Skeletal muscle tissue (tissue), 4 donors: ENCODE results near the gene PHPT1. TPM values are rescaled to one million over a fixed set of nuclear protein-coding genes. Genes with fewer than 3 reads are reported as not detected.
"Not testable (repeated sequence)": the region's sequence is repeated elsewhere in the genome, so short reads cannot be mapped to it uniquely, and the experiment has no call there.

Experiments used
- H3K27ac ChIP-seq: one replicate; pipeline ENCODE4 v1.7.0; 2013; ENCODE audit warnings: mild to moderate bottlenecking, low read depth, low read length, inconsistent platforms
- H3K27me3 ChIP-seq, 3 donors: one replicate each; pipeline ENCODE4 v1.7.0; 2013; ENCODE audit warnings: low read length in 3 of 3; ENCODE audit not compliant: control insufficient read depth in 3 of 3, insufficient read depth in 3 of 3
- H3K36me3 ChIP-seq, 3 donors: one replicate each; pipeline ENCODE4 v1.7.0; 2013; ENCODE audit warnings: low read length in 3 of 3; ENCODE audit not compliant: control insufficient read depth in 3 of 3, insufficient read depth in 3 of 3
- H3K4me1 ChIP-seq, 3 donors: one replicate each; pipeline ENCODE4 v1.7.0; 2013; ENCODE audit warnings: low read length in 3 of 3, mild to moderate bottlenecking in 3 of 3; ENCODE audit not compliant: control insufficient read depth in 3 of 3, insufficient read depth in 3 of 3
- H3K4me3 ChIP-seq, 3 donors: one replicate each; pipeline ENCODE4 v1.7.0; 2013; ENCODE audit warnings: low read length in 3 of 3
- H3K9ac ChIP-seq, 3 donors: one replicate each; pipeline ENCODE4 v1.7.0; 2013; ENCODE audit warnings: low read length in 3 of 3, mild to moderate bottlenecking in 3 of 3, moderate library complexity in 2 of 3, low read depth in 1 of 3
- H3K9me3 ChIP-seq, 3 donors: one replicate each; pipeline ENCODE4 v1.7.0; 2013; ENCODE audit warnings: low read length in 3 of 3; ENCODE audit not compliant: control insufficient read depth in 3 of 3
- total RNA-seq: library from RNA; depleted of rRNA; stranded (reverse); fragments of >200 nt; gene quantifications from one replicate; pipeline ENCODE4 v1.2.3, GENCODE V29; 2014
- donor health status: Osteomylitis.

PHPT1 gene
- total RNA-seq, 1 donor from 2014 or later = 109 TPM

DNA sequence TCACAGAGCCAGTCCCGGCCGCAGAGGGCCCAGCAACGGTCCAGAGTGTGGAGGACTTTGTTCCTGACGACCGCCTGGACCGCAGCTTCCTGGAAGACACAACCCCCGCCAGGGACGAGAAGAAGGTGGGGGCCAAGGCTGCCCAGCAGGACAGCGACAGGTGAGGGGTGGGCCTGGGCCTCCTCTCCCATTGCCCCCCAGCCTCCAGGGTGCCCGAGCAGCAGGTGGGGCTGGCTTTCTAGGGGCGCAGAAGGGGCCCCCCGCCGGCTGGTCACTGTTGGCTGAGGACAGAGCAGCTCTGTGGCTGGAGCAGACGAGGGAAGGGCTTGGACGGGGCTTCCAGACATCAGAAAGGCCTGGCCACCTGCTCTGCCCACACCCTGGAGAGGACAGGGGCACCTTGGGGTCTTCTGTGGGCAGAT, 11.3 kb upstream of the PHPT1 start:
- not testable (repeated sequence) for H3K27ac ChIP-seq, H3K9me3 ChIP-seq, H3K4me3 ChIP-seq, H3K9ac ChIP-seq, H3K27me3 ChIP-seq
- Histone ChIP-seq H3K4me1 (peaks cover 13 to 22% (median 21%) of the 10 kb centered on the region in 3 donors), H3K36me3 (peaks cover 7 to 29% (median 26%) of the 10 kb centered on the region in 3 donors)

DNA sequence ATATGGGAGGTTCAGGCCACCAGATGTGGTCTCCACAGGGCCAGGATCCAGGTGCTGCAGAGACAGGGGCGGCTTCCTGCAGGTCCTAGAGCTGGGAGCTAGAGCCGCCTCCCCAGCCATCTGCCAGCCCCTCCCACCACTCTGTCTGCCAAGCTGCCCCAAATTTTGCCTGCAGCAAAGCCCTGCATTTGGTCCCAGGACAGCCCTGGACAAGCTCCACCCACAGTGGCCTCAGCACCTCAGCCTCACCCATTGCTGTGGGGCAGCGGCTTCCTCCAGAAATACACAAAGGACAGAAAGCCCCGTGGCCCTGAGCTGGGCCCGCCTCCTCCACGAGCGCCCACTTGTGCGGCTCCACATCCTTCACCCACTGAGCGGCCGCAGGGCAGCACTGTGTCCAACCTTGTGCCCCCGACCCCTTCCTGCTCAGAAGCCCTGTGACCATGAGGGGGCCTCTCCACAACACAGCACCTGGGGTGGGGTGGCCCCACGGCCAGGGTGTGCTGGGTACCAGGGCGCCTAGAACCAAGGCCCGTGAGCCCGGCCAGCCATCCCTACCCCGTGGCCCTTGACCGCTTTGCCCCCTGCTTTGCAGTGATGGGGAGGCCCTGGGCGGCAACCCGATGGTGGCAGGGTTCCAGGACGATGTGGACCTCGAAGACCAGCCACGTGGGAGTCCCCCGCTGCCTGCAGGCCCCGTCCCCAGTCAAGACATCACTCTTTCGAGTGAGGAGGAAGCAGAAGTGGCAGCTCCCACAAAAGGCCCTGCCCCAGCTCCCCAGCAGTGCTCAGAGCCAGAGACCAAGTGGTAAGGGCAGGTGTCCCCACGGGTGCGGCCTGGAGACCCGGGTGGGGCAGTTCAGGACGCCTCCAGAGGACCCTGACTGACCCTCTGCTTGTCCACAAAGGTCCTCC, 10.6 kb upstream of the PHPT1 start:
- H3K36me3 ChIP-seq = peaks cover 7 to 29% (median 26%) of the 10 kb centered on the region in 3 donors
- H3K27me3 ChIP-seq = no peaks in the 10 kb centered on the region
- H3K4me3 ChIP-seq = no peak overlapping the region
- H3K9ac ChIP-seq = peak overlapping the region in 1 of 3 donors; percentile 16
- peaks cover 18 to 28% (median 27%) of the 10 kb centered on the region in 3 donors for H3K4me1 ChIP-seq
- H3K27ac ChIP-seq = no peak overlapping the region
- H3K9me3 ChIP-seq = no peaks in the 10 kb centered on the region

DNA sequence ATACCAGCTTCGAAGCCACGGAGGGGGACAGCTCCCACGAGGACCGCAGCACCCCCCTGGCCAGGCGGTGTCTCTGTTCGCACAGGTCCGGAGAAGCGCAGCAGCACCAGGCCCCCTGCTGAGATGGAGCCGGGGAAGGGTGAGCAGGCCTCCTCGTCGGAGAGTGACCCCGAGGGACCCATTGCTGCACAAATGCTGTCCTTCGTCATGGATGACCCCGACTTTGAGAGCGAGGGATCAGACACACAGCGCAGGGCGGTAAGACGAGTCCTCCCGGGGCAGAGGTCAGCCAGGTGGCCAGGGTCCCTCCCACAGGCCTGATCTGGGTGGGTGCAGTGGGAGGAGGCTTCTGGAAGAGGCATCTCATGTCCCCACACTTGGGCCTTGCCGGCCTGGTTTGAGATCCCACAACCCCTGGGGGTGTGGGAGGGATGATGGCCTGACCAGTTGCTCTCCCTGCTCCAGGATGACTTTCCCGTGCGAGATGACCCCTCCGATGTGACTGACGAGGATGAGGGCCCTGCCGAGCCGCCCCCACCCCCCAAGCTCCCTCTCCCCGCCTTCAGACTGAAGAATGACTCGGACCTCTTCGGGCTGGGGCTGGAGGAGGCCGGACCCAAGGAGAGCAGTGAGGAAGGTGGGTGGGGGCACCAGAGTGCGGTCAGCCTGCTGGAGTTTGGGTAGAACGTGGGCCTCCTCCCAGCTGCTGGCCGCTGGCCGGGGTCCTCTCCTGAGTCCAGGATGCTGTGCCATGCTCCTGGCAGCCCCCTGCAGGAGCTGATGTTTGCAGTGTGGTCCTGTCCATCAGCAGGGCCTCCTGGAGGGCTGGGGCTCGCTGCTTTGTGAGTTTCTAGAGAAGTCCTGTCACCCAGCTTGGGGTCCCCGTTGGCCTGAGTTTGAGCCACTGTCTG, 9.7 kb upstream of the PHPT1 start:
- peaks cover 7 to 26% (median 24%) of the 10 kb centered on the region in 3 donors for H3K36me3 ChIP-seq
- H3K9ac ChIP-seq = peak overlapping the region in 1 of 3 donors; percentile 16
- H3K27ac ChIP-seq = no peak overlapping the region
- H3K9me3 ChIP-seq = no peaks in the 10 kb centered on the region
- H3K27me3 ChIP-seq = no peaks in the 10 kb centered on the region
- no peak overlapping the region for H3K4me3 ChIP-seq
- peaks cover 19 to 30% (median 28%) of the 10 kb centered on the region in 3 donors for H3K4me1 ChIP-seq

DNA sequence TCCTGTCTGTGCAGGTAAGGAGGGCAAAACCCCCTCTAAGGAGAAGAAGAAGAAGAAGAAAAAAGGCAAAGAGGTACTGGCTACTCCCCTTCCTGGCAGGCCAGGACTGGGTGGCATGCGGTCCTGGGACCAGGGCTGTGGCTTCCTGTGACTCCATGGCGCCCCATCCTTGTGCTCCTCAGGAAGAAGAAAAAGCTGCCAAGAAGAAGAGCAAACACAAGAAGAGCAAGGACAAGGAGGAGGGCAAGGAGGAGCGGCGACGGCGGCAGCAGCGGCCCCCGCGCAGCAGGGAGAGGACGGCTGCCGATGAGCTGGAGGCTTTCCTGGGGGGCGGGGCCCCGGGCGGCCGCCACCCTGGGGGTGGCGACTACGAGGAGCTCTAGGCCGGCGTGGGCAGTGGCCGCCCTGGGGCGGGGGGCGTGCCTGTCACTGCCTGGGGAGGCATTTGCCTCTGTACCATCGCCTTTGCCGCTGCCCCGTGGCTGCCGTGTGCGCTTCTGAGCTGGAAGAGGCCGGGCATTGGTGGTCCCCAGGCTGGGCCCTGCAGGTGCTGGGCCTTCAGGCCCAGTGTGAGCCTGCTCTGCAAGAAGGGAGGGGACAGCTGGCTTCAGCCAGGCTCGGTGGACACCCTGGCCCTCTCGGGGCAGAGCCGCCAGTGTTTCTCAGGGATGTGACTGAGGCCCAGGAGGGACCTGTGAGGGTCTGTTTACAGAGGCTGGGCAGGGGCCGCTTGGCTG, 8.9 kb upstream of the PHPT1 start:
- Histone ChIP-seq H3K9ac (no peak overlapping the region), H3K4me3 (no peak overlapping the region), H3K4me1 (peaks cover 19 to 30% (median 28%) of the 10 kb centered on the region in 3 donors), H3K36me3 (peaks cover 7 to 26% (median 23%) of the 10 kb centered on the region in 3 donors), H3K27me3 (peaks cover 0 to 2% (median 0%) of the 10 kb centered on the region in 3 donors), H3K9me3 (no peaks in the 10 kb centered on the region), H3K27ac (no peak overlapping the region)

DNA sequence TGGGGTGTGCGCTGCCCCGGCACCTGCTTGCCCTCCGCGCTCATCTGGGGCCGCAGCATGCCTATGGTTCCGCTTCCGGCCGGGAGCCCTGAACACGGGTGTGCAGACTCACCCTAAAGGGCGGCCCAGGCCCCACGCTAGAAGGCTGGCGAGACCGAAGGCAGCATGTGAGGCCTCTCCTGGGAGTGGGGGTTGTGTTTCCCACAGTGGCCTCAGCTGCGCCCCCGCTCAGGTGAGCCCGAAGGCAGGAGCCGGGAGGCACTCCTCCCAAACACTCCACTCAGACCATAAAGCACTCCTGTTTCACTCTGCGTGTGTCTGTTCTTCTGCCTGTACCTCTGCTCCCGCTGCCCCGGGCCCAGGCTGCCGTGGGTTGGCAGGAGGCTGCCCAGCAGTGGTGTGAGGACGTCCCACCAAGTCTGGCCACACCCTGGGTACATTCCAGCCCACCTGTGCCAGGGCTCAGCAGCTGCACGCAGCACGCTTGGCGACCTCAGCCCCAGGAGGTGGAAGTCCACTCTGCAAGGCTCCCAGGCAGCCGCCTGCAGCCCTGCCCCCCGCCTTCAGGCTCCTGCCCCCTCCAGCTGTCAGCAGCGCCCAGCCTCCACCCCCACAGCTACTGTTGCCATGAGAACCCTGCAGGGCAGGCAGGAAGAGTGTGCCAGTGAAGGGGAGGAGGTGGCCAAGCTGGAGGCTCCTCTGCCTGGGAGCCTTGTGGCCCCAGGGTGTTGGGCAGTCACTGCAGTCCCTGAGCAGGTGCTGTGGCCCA, 8.1 kb upstream of the PHPT1 start:
- Histone ChIP-seq H3K36me3 (peaks cover 7 to 23% (median 19%) of the 10 kb centered on the region in 3 donors), H3K9me3 (no peaks in the 10 kb centered on the region), H3K4me3 (no peak overlapping the region), H3K27me3 (peaks cover 0 to 9% (median 0%) of the 10 kb centered on the region in 3 donors), H3K9ac (peak overlapping the region in 1 of 3 donors; percentile 40), H3K27ac (no peak overlapping the region), H3K4me1 (peaks cover 19 to 30% (median 28%) of the 10 kb centered on the region in 3 donors)

DNA sequence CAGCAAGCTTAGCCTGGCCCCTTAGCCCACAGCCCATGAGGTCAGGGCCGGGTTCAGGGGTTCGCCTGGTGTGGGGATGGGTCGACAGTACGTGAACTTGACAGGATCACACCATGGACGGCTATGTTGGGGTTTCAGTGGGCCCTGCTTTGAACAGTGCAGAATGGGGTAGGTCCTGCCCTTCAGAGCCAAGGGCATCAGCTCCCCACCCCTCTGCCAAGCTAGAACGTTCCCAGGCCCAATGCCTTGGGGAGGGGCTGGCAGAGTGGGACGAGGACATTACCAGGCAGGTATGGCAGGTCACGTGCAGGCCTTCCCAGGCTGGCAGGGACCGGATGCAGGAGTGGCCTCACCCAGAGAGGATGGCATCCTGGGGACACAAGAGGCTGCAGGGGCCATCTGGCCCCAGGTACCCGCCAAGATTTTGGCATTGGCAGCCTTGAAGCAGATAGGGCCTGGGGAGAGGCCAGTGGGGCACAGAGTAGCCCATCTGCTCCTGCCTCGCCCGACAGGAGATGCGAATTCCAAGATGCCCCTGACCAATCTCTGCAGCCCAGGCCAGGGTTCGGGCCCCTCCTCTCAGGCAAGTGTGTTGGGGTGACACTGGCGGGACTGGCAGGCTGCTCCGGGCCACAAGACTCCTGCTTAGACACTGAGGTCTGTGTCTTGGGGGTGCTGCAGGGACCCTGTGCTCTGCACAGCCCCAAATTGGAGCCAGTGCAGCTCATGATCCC, 7.4 kb upstream of the PHPT1 start:
- H3K27ac ChIP-seq = not testable (repeated sequence)

DNA sequence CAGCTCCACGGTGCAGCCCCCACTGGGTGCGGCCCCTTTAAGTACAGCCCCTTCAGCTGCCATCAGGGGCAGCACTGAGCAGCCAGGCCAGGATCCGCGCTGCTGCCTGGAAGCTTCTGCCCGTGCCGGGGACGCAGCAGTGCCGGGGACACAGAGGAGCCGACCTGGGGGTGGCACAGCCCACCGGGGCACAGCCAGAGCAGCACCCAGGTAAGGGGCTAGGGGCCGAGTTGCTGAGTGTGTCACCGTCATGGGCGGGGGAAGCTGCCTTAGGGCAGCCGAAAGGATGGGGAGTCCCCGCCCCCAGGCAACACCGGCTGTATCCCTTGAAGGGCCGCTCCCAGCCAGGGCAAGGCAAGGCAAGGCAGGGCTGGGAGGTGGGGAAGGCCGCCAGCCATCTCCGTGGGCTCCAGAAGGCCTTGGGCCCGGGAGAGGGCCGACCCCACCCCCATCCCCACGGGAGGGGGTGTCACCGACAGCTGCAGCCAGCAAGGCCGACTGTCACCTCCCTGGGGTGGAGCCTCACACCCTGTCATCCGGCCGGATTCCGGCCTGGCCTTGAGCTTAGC, 6.7 kb upstream of the PHPT1 start, which contains the start of gene AJM1:
Gene AJM1, plus strand, starts transcription at position 99 of the 569 bp plus-strand sequence. CDS start 1,937 bp downstream, outside the sequence.
- Histone ChIP-seq H3K4me3 (peak within 1 kb of the TSS; percentile 60 to 76 (median 70)), H3K4me1 (peaks cover 19 to 31% (median 29%) of the 10 kb centered on the region in 3 donors), H3K9ac (peak within 1 kb of the TSS in 2 of 3 donors; percentile 65 to 74), H3K36me3 (peaks cover 7 to 18% (median 13%) of the 10 kb centered on the region in 3 donors), H3K27me3 (peaks cover 5 to 19% (median 7%) of the 10 kb centered on the region in 3 donors)
- H3K9me3 ChIP-seq, H3K27ac ChIP-seq: not testable (repeated sequence)

More for the DNA sequence above, 7.4 kb upstream of the PHPT1 start:
- peak overlapping the region in 1 of 3 donors; percentile 40 for H3K9ac ChIP-seq
- H3K27me3 ChIP-seq = peaks cover 5 to 15% (median 7%) of the 10 kb centered on the region in 3 donors
- peak overlapping the region; percentile 60 to 76 (median 70) for H3K4me3 ChIP-seq
- peaks cover 19 to 30% (median 28%) of the 10 kb centered on the region in 3 donors for H3K4me1 ChIP-seq
- H3K36me3 ChIP-seq = peaks cover 7 to 18% (median 13%) of the 10 kb centered on the region in 3 donors
- H3K9me3 ChIP-seq = not testable (repeated sequence)

DNA sequence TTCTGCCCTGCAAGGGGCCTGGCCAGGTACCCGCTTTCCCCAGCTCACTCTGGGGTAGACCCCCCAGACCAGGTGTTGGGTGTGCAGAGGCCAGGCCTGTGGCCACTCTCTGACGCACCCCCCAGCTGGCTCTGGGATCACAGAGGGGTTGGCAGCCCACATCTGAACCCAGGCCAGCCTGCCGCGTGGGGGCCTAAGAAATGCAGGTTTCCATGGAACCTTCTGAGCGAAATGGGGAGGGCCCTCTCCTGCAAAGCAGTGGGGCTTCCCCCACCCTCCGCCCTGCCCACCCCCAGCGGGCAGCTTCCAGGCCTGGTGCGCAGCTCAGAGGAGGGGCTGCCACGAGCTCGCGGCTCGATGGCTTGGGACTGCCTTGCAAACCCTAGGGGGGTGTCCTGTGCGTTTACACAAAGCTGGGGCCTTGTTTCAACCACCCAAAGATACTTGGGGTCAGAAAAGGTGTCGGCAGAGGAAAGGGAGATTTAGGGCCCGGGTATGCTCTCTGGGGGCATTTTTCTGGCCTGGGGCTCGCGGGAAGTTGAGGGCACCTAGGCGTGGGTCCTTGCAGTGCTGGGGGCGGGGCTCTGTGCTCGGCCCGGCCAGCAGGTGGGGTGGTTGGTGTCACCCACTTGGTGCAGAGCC, 5.9 kb upstream of the PHPT1 start:
- peaks cover 7 to 13% (median 13%) of the 10 kb centered on the region in 3 donors for H3K36me3 ChIP-seq
- H3K27me3 ChIP-seq = peaks cover 7 to 24% (median 10%) of the 10 kb centered on the region in 3 donors
- H3K4me1 ChIP-seq = peaks cover 26 to 38% (median 37%) of the 10 kb centered on the region in 3 donors
- H3K9me3 ChIP-seq, H3K4me3 ChIP-seq, H3K27ac ChIP-seq: not testable (repeated sequence)
- H3K9ac ChIP-seq = peak overlapping the region in 1 of 3 donors; percentile 16
